ENCODE results near the gene SORL1. TPM values are rescaled to one million over a fixed set of nuclear protein-coding genes. Genes with fewer than 3 reads are reported as not detected.

The SORL1 gene
- total and polyA plus RNA-seq, 2 of the 13 experiments (the other 11 are each of a cell fraction or from before 2014, with no cell fraction given), result 21.3 to 148 TPM

GRCh38 chr11:121464352-121464946 lies 12.3 kb downstream of the SORL1 start:
- DNase-seq (ENCODE audit: low spot score) (peak; percentile 15), FAIRE-seq (no peak)
- intact Hi-C loops (cut with micrococcal nuclease; ENCODE audit: unreplicated experiment), result no loop called here

More at GRCh38 chr11:121464352-121464946, 12.3 kb downstream of the SORL1 start:
- CTCF ChIA-PET (ENCODE audit: low intra/inter-chr PET ratio, low total read pairs), result no interaction called here
- H2AFZ ChIP-seq (ENCODE audit: low read length), result no peak overlapping the region
- POLR2A ChIA-PET, result interaction anchor here (0.7 kb wide), 1 partner anchor 13 kb away, joined by 3 read pairs; no protein-coding TSS in a partner anchor
- peaks cover 41% of the 10 kb centered on the region for H4K20me1 ChIP-seq (ENCODE audit: insufficient read depth, low read length)
- TF ChIP-seq ZBTB33 (CRISPR knock-in tag; IDR thresholded peaks at IDR 0.05) (peak; percentile 8; the same call in 1 of the 2 replicates), FOSL2 (CRISPR knock-in tag; IDR thresholded peaks at IDR 0.05) (peak; percentile 74), ZBTB38 (CRISPR knock-in tag; IDR thresholded peaks at IDR 0.05) (peak; percentile 75; the same call in 1 of the 2 replicates), NFE2 (CRISPR knock-in tag; IDR thresholded peaks at IDR 0.05) (no peak), ZNF687 (CRISPR knock-in tag; IDR thresholded peaks at IDR 0.05) (peak; percentile 52)
- no TSS peak for BruUV-seq (replicated peaks)
- peaks cover 2 to 17% of the 10 kb centered on the region in 2 experiments for H3K36me3 ChIP-seq (replicated peaks in 1 of 2; ENCODE audit: control insufficient read depth in 1 of 2, insufficient read depth in 2 of 2, low read length in 2 of 2)
- peaks cover 89% of the 10 kb centered on the region for H3K4me1 ChIP-seq (ENCODE audit: insufficient read depth, low read length)
- in situ Hi-C loops (cut with HindIII; ENCODE audit: extremely low pct_ligation_motif_present, low pct_unique_long_range_greater_than_20kb), result no loop called here
- 96% methylated on average over 4 of the region's 11 CpGs for WGBS (ENCODE audit: low lambda C conversion rate)
- H3K9me3 ChIP-seq (ENCODE audit: low read length), result no peaks in the 10 kb centered on the region
- no peak overlapping the region for H3K4me3 ChIP-seq (replicated peaks in 1 of 3; ENCODE audit: insufficient read depth in 1 of 3, low read depth in 2 of 3, low read length in 3 of 3)
- ATAC-seq, result no peak
- H3K9ac ChIP-seq (ENCODE audit: insufficient read depth, low read depth, low read length), result no peak overlapping the region
- no peak overlapping the region for H3K27ac ChIP-seq (ENCODE audit: extremely low read length, insufficient read depth, low read length)
- H3K4me2 ChIP-seq (ENCODE audit: low read depth, low read length), result no peak overlapping the region
- H3K79me2 ChIP-seq (ENCODE audit: insufficient read depth, low read length), result peaks cover 91% of the 10 kb centered on the region
- H3K27me3 ChIP-seq (ENCODE audit: control insufficient read depth in 1 of 2, insufficient read depth in 2 of 2, low read length in 2 of 2), result no peaks in the 10 kb centered on the region

Data from HepG2 (cell line).